Testis (tissue), 2 donors: ENCODE data around the gene TMEM44.

ENCODE experiments used
- POLR2A ChIP-seq: fragments of 450-650 bp; IDR thresholded peaks from one replicate; pipeline ENCODE4 v1.6.1; 2017; ENCODE audit warnings: antibody characterized with exemption, mild to moderate bottlenecking, moderate library complexity
- TF ChIP-seq, protein P1 (sequence below), 3 experiments: fragments of 450-650 bp in 2 of 3; fragments of 200-600 bp in 1 of 3; sonication (generic) in 1 of 3; IDR thresholded peaks; one replicate each; pipeline ENCODE4 v1.5.1; 2016 to 2019; ENCODE audit warnings: antibody characterized with exemption in 3 of 3, mild to moderate bottlenecking in 2 of 3, moderate library complexity in 1 of 3

GRCh38 chr3:194575484-194576210 lies 57.6 kb downstream of the TMEM44 start:
- TF ChIP-seq, protein P1, sequence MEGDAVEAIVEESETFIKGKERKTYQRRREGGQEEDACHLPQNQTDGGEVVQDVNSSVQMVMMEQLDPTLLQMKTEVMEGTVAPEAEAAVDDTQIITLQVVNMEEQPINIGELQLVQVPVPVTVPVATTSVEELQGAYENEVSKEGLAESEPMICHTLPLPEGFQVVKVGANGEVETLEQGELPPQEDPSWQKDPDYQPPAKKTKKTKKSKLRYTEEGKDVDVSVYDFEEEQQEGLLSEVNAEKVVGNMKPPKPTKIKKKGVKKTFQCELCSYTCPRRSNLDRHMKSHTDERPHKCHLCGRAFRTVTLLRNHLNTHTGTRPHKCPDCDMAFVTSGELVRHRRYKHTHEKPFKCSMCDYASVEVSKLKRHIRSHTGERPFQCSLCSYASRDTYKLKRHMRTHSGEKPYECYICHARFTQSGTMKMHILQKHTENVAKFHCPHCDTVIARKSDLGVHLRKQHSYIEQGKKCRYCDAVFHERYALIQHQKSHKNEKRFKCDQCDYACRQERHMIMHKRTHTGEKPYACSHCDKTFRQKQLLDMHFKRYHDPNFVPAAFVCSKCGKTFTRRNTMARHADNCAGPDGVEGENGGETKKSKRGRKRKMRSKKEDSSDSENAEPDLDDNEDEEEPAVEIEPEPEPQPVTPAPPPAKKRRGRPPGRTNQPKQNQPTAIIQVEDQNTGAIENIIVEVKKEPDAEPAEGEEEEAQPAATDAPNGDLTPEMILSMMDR (IDR thresholded peaks at IDR 0.05) = no peak
- no peak for TF ChIP-seq POLR2A
